GM19468 (cell line): Measurements from ENCODE around the gene FOXO1.

Source experiments
- ATAC-seq: cut with Tn5 transposase; IDR thresholded peaks from one replicate; pipeline ENCODE4 v1.9.1; 2021; ENCODE audit warnings: mild to moderate bottlenecking, moderate library complexity, moderate number of reproducible peaks; ENCODE audit not compliant: unreplicated experiment; ENCODE audit errors: extremely low read depth

Gene FOXO1

GRCh38 chr13:40611635-40612034 lies 54.8 kb downstream of the FOXO1 start:
- ATAC-seq = no peak

GRCh38 chr13:40611004-40611403 lies 55.4 kb downstream of the FOXO1 start:
- no peak for ATAC-seq

GRCh38 chr13:40609972-40610726 lies 56.3 kb downstream of the FOXO1 start:
- no peak for ATAC-seq

GRCh38 chr13:40608308-40608707 lies 58.1 kb downstream of the FOXO1 start:
- ATAC-seq = no peak

GRCh38 chr13:40605573-40605972 lies 60.9 kb downstream of the FOXO1 start:
- no peak for ATAC-seq

GRCh38 chr13:40604135-40604534 lies 62.3 kb downstream of the FOXO1 start:
- ATAC-seq = no peak

- ATAC-seq = no peak
Measured at GRCh38 chr13:40600149-40600751, 66.2 kb downstream of the FOXO1 start.

- ATAC-seq = no peak
Measured at GRCh38 chr13:40599747-40600146, 66.7 kb downstream of the FOXO1 start.

- no peak for ATAC-seq
Measured at GRCh38 chr13:40599124-40599523, 67.3 kb downstream of the FOXO1 start.

- ATAC-seq = no peak
Measured at GRCh38 chr13:40598569-40598968, 67.9 kb downstream of the FOXO1 start.

GRCh38 chr13:40597735-40598365 lies 68.6 kb downstream of the FOXO1 start:
- no peak for ATAC-seq

- ATAC-seq = no peak
Measured at GRCh38 chr13:40596484-40596883, 70.0 kb downstream of the FOXO1 start.

- ATAC-seq = no peak
Measured at GRCh38 chr13:40595693-40596092, 70.7 kb downstream of the FOXO1 start.

GRCh38 chr13:40592035-40592434 lies 74.4 kb downstream of the FOXO1 start:
- no peak for ATAC-seq

GRCh38 chr13:40591091-40591490 lies 75.3 kb downstream of the FOXO1 start:
- no peak for ATAC-seq

GRCh38 chr13:40590112-40590862 lies 76.2 kb downstream of the FOXO1 start:
- no peak for ATAC-seq

- peak; percentile 82 for ATAC-seq
Measured at GRCh38 chr13:40589285-40590109, 76.9 kb downstream of the FOXO1 start.

- ATAC-seq = no peak
Measured at GRCh38 chr13:40588101-40588500, 78.3 kb downstream of the FOXO1 start.

- no peak for ATAC-seq
Measured at GRCh38 chr13:40586886-40587565, 79.4 kb downstream of the FOXO1 start.
